Neural cell (in vitro differentiated cells): ENCODE measurements around the gene ARSD. TPM values are rescaled to one million over a fixed set of nuclear protein-coding genes. Genes with fewer than 3 reads are reported as not detected.

ENCODE experiments used
- H2AFZ ChIP-seq: fragments of 200-600, 300-800 bp; sonication (generic), shearing (Covaris generic); 2 replicates; pipeline ENCODE4 v1.6.0; 2014; ENCODE audit warnings: low read depth, mild to moderate bottlenecking, antibody characterized with exemption, low read length, moderate library complexity
- H3F3A ChIP-seq: fragments of 200-600 bp; shearing (Covaris generic); 2 replicates; pipeline ENCODE4 v1.6.1; 2016; ENCODE audit warnings: mild to moderate bottlenecking, moderate library complexity, mixed read lengths, antibody characterized with exemption, low read length; ENCODE audit not compliant: insufficient read depth, poor library complexity, severe bottlenecking
- H3K27ac ChIP-seq: fragments of 200-600, 300-800 bp; sonication (generic), shearing (Covaris generic); 2 replicates; pipeline ENCODE4 v1.5.1; 2014; ENCODE audit warnings: mild to moderate bottlenecking, low read length, moderate library complexity
- H3K27me3 ChIP-seq: fragments of 300-800, 200-600 bp; sonication (generic), shearing (Covaris generic); 2 replicates; pipeline ENCODE4 v1.6.0; 2014; ENCODE audit warnings: mild to moderate bottlenecking, low read depth, low read length, moderate library complexity; ENCODE audit not compliant: insufficient read depth
- H3K36me3 ChIP-seq: fragments of 300-800, 200-600 bp; sonication (generic), shearing (Covaris generic); 2 replicates; pipeline ENCODE4 v1.5.1; 2014; ENCODE audit warnings: mild to moderate bottlenecking, antibody characterized with exemption, low read length, moderate library complexity; ENCODE audit not compliant: insufficient read depth
- H3K4me2 ChIP-seq: fragments of 300-800, 200-600 bp; sonication (generic), shearing (Covaris generic); 2 replicates; pipeline ENCODE4 v1.6.0; 2014; ENCODE audit warnings: mild to moderate bottlenecking, low read length
- H3K4me3 ChIP-seq: fragments of 300-800, 200-600 bp; sonication (generic), shearing (Covaris generic); 2 replicates; pipeline ENCODE4 v1.5.1; 2014; ENCODE audit warnings: mild to moderate bottlenecking, low read length, moderate library complexity
- H3K79me2 ChIP-seq: fragments of 200-600 bp; shearing (Covaris generic); replicated peaks from 2 replicates; pipeline ENCODE4 v1.6.0; 2014; ENCODE audit warnings: mild to moderate bottlenecking, low read length, moderate library complexity; ENCODE audit not compliant: insufficient read depth
- H3K9ac ChIP-seq: fragments of 300-800, 200-600 bp; sonication (generic), shearing (Covaris generic); 2 replicates; pipeline ENCODE4 v1.6.1; 2016; ENCODE audit warnings: mild to moderate bottlenecking, low read length, mixed read lengths
- H3K9me2 ChIP-seq: fragments of 200-600 bp; shearing (Covaris generic); 2 replicates; pipeline ENCODE4 v1.6.1; 2016; ENCODE audit warnings: mild to moderate bottlenecking, low read length, mixed read lengths; ENCODE audit not compliant: insufficient read depth
- H3K9me3 ChIP-seq: fragments of 200-600, 300-800 bp; sonication (generic), shearing (Covaris generic); 2 replicates; pipeline ENCODE4 v1.6.1; 2016; ENCODE audit warnings: mild to moderate bottlenecking, mixed run types, low read length, moderate library complexity, mixed read lengths
- H4K20me1 ChIP-seq: fragments of 200-600 bp; shearing (Covaris generic); 2 replicates; pipeline ENCODE4 v1.6.1; 2016; ENCODE audit warnings: mild to moderate bottlenecking, mixed run types; ENCODE audit not compliant: insufficient read depth
- CTCF ChIP-seq: fragments of 450-650 bp; IDR thresholded peaks from 2 replicates; pipeline ENCODE4 v1.5.1; 2014; ENCODE audit warnings: antibody characterized with exemption, mild to moderate bottlenecking, moderate library complexity; ENCODE audit not compliant: poor library complexity, severe bottlenecking
- EZH2 ChIP-seq: fragments of 200-600, 300-800 bp; shearing (Covaris generic), sonication (generic); IDR thresholded peaks from 2 replicates; pipeline ENCODE4 v1.6.1; 2014; ENCODE audit warnings: antibody characterized with exemption, low read length, borderline replicate concordance, mild to moderate bottlenecking; ENCODE audit not compliant: insufficient read depth, poor library complexity, severe bottlenecking
- MXI1 ChIP-seq: fragments of 450-650 bp; conservative IDR thresholded peaks from 2 replicates; pipeline ENCODE4 v1.6.1; 2014; ENCODE audit warnings: antibody characterized with exemption, mild to moderate bottlenecking; ENCODE audit not compliant: poor library complexity, severe bottlenecking
- POLR2AphosphoS5 ChIP-seq: IDR thresholded peaks from 2 replicates; pipeline ENCODE4 v1.6.1; 2012
- RAD21 ChIP-seq: fragments of 450-650 bp; conservative IDR thresholded peaks from 2 replicates; pipeline ENCODE4 v1.6.1; 2014; ENCODE audit warnings: antibody characterized with exemption, mild to moderate bottlenecking, moderate library complexity
- SMC3 ChIP-seq: fragments of 450-650 bp; conservative IDR thresholded peaks from 2 replicates; pipeline ENCODE4 v1.6.1; 2014; ENCODE audit warnings: antibody characterized with exemption, mild to moderate bottlenecking, moderate library complexity; ENCODE audit not compliant: poor library complexity
- TAF1 ChIP-seq: IDR thresholded peaks from 2 replicates; pipeline ENCODE4 v1.6.1; 2012; ENCODE audit warnings: low read depth
- polyA plus RNA-seq: library from polyadenylated mRNA; depleted of rRNA; stranded (reverse); fragments of >200 nt; gene quantifications from 2 replicates; pipeline ENCODE4 v1.2.3, GENCODE V29; 2014
- TF ChIP-seq, protein P1 (sequence below): IDR thresholded peaks from 2 replicates; pipeline ENCODE4 v1.6.1; 2012; ENCODE audit warnings: borderline replicate concordance

Gene ARSD
- polyA plus RNA-seq, 1 donor from 2014 or later = 4.7 TPM

DNA sequence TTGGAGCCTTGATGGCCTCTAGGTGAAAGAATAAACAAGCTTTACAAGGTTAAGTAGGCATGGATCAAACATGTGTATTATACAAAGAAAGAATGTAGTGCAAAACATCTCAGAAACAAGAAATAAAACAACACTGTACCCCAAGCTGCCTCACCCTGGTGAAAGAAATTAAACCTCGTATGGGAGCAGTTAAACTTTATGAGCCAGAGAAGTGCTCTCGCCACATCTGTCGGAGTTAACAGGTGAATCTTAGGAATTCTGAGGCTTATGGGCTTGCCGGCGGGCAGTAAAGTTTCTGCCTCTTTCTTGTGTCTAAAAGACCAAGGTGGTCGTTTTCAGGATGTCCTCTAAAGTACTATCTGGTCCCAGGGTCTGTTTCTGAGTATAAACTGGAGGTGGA lies 43.3 kb upstream of the ARSD start:
- H3K79me2 ChIP-seq = no peaks in the 10 kb centered on the region
- H3K9me2 ChIP-seq = no peaks in the 10 kb centered on the region
- H3K9ac ChIP-seq = no peak overlapping the region
- H2AFZ ChIP-seq = no peak overlapping the region
- H4K20me1 ChIP-seq = no peaks in the 10 kb centered on the region
- no peaks in the 10 kb centered on the region for H3K27me3 ChIP-seq
- H3K4me3 ChIP-seq = no peak overlapping the region
- TF ChIP-seq, protein P1, sequence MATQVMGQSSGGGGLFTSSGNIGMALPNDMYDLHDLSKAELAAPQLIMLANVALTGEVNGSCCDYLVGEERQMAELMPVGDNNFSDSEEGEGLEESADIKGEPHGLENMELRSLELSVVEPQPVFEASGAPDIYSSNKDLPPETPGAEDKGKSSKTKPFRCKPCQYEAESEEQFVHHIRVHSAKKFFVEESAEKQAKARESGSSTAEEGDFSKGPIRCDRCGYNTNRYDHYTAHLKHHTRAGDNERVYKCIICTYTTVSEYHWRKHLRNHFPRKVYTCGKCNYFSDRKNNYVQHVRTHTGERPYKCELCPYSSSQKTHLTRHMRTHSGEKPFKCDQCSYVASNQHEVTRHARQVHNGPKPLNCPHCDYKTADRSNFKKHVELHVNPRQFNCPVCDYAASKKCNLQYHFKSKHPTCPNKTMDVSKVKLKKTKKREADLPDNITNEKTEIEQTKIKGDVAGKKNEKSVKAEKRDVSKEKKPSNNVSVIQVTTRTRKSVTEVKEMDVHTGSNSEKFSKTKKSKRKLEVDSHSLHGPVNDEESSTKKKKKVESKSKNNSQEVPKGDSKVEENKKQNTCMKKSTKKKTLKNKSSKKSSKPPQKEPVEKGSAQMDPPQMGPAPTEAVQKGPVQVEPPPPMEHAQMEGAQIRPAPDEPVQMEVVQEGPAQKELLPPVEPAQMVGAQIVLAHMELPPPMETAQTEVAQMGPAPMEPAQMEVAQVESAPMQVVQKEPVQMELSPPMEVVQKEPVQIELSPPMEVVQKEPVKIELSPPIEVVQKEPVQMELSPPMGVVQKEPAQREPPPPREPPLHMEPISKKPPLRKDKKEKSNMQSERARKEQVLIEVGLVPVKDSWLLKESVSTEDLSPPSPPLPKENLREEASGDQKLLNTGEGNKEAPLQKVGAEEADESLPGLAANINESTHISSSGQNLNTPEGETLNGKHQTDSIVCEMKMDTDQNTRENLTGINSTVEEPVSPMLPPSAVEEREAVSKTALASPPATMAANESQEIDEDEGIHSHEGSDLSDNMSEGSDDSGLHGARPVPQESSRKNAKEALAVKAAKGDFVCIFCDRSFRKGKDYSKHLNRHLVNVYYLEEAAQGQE = no peak
- TF ChIP-seq TAF1 (no peak), MXI1 (no peak), CTCF (no peak), RAD21 (no peak)
- H3K36me3 ChIP-seq = no peaks in the 10 kb centered on the region
- no peak overlapping the region for H3K27ac ChIP-seq
- no peaks in the 10 kb centered on the region for H3F3A ChIP-seq
- H3K9me3 ChIP-seq = no peaks in the 10 kb centered on the region
- H3K4me2 ChIP-seq = no peak overlapping the region

DNA sequence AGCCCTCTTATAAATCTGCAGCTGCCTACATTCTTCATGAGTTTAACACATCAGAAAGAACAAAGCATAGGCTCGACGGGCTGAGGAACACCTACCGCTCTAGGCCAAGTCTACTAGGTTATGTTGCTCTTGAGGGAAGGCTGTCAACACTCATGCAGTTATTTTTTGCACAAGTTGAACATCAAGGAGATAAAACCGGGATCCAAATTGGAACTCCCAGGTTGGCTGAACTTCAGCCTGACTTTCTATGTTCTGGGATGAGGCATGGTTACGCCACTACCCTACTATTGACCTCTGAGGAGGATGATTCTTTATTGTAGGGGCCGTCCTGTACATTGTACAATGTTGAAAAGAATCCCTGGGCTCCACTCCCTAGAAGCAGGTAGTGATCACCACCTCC lies 39.9 kb upstream of the ARSD start:
- no peaks in the 10 kb centered on the region for H3K27me3 ChIP-seq
- no peak overlapping the region for H2AFZ ChIP-seq
- H3K4me2 ChIP-seq = no peak overlapping the region
- no peak overlapping the region for H3K27ac ChIP-seq
- no peaks in the 10 kb centered on the region for H3K9me3 ChIP-seq
- H3K9ac ChIP-seq = no peak overlapping the region
- no peaks in the 10 kb centered on the region for H3K79me2 ChIP-seq
- no peak for TF ChIP-seq EZH2
- TF ChIP-seq MXI1 = no peak
- TF ChIP-seq, protein P1 = no peak
- no peak for TF ChIP-seq TAF1
- TF ChIP-seq POLR2AphosphoS5 = no peak
- no peak for TF ChIP-seq SMC3
- H3F3A ChIP-seq = no peaks in the 10 kb centered on the region
- H4K20me1 ChIP-seq = no peaks in the 10 kb centered on the region
- H3K4me3 ChIP-seq = no peak overlapping the region
- no peaks in the 10 kb centered on the region for H3K9me2 ChIP-seq
- no peaks in the 10 kb centered on the region for H3K36me3 ChIP-seq
